Neural progenitor cell (in vitro differentiated cells): Measurements from ENCODE around the gene DLG2.

Source experiments
- EZH2 ChIP-seq: fragments of 200-600 bp; sonication (generic); IDR thresholded peaks from 2 replicates; pipeline ENCODE4 v1.6.1; 2017; ENCODE audit warnings: antibody characterized with exemption, mild to moderate bottlenecking, moderate library complexity
- TF ChIP-seq, protein P1 (sequence below): fragments of 200-600 bp; sonication (generic); IDR thresholded peaks from 2 replicates; pipeline ENCODE4 v1.5.1; 2017; ENCODE audit warnings: antibody characterized with exemption, mild to moderate bottlenecking

DNA sequence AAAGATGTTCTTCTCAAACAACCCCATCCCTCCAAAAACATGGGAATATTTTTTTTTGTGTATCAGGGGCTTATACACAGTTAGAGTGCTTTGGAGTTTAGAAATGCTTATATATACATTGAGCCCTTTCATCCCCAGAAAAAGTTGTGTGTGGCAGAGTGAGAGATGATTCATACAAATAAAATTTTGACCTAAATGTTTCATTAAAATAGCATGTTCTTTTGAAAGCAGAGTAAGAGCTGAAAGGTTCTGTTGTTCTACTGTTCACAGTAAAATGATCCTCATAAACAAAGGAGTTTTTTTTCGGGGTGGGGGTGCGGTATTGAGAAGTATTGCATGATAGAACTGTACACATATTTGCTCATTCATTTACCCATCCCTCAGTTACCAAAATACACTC is 512.4 kb downstream of the DLG2 start:
- TF ChIP-seq, protein P1, sequence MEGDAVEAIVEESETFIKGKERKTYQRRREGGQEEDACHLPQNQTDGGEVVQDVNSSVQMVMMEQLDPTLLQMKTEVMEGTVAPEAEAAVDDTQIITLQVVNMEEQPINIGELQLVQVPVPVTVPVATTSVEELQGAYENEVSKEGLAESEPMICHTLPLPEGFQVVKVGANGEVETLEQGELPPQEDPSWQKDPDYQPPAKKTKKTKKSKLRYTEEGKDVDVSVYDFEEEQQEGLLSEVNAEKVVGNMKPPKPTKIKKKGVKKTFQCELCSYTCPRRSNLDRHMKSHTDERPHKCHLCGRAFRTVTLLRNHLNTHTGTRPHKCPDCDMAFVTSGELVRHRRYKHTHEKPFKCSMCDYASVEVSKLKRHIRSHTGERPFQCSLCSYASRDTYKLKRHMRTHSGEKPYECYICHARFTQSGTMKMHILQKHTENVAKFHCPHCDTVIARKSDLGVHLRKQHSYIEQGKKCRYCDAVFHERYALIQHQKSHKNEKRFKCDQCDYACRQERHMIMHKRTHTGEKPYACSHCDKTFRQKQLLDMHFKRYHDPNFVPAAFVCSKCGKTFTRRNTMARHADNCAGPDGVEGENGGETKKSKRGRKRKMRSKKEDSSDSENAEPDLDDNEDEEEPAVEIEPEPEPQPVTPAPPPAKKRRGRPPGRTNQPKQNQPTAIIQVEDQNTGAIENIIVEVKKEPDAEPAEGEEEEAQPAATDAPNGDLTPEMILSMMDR, result no peak
- TF ChIP-seq EZH2, result no peak
